Neural progenitor cell (in vitro differentiated cells): ENCODE results near the gene DUS1L. TPM values are rescaled to one million over a fixed set of nuclear protein-coding genes. Genes with fewer than 3 reads are reported as not detected.

Experiments
- DNase-seq: peaks from one replicate; pipeline ENCODE4 v3.0.0-alpha.2; 2016; ENCODE audit warnings: low spot score
- H2AFZ ChIP-seq: fragments of 200-600 bp; sonication (generic); replicated peaks from 2 replicates; pipeline ENCODE4 v1.6.1; 2016; ENCODE audit warnings: antibody characterized with exemption
- H3F3A ChIP-seq: fragments of 200-600 bp; sonication (generic); 2 replicates; pipeline ENCODE4 v1.6.1; 2016; ENCODE audit warnings: antibody characterized with exemption, low read depth
- H3K27ac ChIP-seq: fragments of 200-600 bp; sonication (generic); 2 replicates; pipeline ENCODE4 v1.5.1; 2016; ENCODE audit warnings: mild to moderate bottlenecking
- H3K27me3 ChIP-seq: fragments of 200-600 bp; sonication (generic); 2 replicates; pipeline ENCODE4 v1.6.1; 2016; ENCODE audit warnings: mild to moderate bottlenecking, moderate library complexity
- H3K36me3 ChIP-seq: fragments of 200-600 bp; sonication (generic); 2 replicates; pipeline ENCODE4 v1.5.1; 2016
- H3K4me1 ChIP-seq: fragments of 200-600 bp; sonication (generic); 2 replicates; pipeline ENCODE4 v1.6.1; 2016; ENCODE audit warnings: mixed run types
- H3K4me2 ChIP-seq: fragments of 200-600 bp; sonication (generic); 2 replicates; pipeline ENCODE4 v1.6.1; 2016
- H3K4me3 ChIP-seq: fragments of 200-600 bp; sonication (generic); 2 replicates; pipeline ENCODE4 v1.5.1; 2016
- H3K79me2 ChIP-seq: fragments of 200-600 bp; sonication (generic); 2 replicates; pipeline ENCODE4 v1.6.1; 2016; ENCODE audit warnings: low read depth
- H3K9ac ChIP-seq: fragments of 200-600 bp; sonication (generic); 2 replicates; pipeline ENCODE4 v1.6.1; 2016
- H3K9me3 ChIP-seq: fragments of 200-600 bp; sonication (generic); 2 replicates; pipeline ENCODE4 v1.5.1; 2016; ENCODE audit warnings: low read depth
- H4K20me1 ChIP-seq: fragments of 200-600 bp; sonication (generic); 2 replicates; pipeline ENCODE4 v1.6.1; 2016; ENCODE audit warnings: low read depth
- H3K27ac Mint-ChIP-seq: 3 replicates; pipeline ENCODE4 v1.8.0; 2021; ENCODE audit warnings: mixed read lengths
- H3K27me3 Mint-ChIP-seq: 2 replicates; pipeline ENCODE4 v1.8.0; 2022; ENCODE audit warnings: low read depth, mild to moderate bottlenecking, inconsistent platforms, moderate library complexity, mixed read lengths; ENCODE audit not compliant: insufficient read depth
- H3K36me3 Mint-ChIP-seq: 3 replicates; pipeline ENCODE4 v1.8.0; 2021; ENCODE audit warnings: mixed read lengths
- H3K4me1 Mint-ChIP-seq: 3 replicates; pipeline ENCODE4 v1.8.0; 2021; ENCODE audit warnings: mixed read lengths
- H3K4me3 Mint-ChIP-seq: 3 replicates; pipeline ENCODE4 v1.8.0; 2021; ENCODE audit warnings: mild to moderate bottlenecking, moderate library complexity, mixed read lengths
- H3K9me3 Mint-ChIP-seq: 3 replicates; pipeline ENCODE4 v1.8.0; 2020; ENCODE audit warnings: mixed read lengths
- CTCF ChIP-seq: fragments of 200-600 bp; sonication (generic); IDR thresholded peaks from 2 replicates; pipeline ENCODE4 v1.5.1; 2017; ENCODE audit warnings: antibody characterized with exemption, mild to moderate bottlenecking
- EZH2 ChIP-seq: fragments of 200-600 bp; sonication (generic); IDR thresholded peaks from 2 replicates; pipeline ENCODE4 v1.6.1; 2017; ENCODE audit warnings: antibody characterized with exemption, mild to moderate bottlenecking, moderate library complexity
- EZH2phosphoT487 ChIP-seq: fragments of 200-600 bp; sonication (generic); IDR thresholded peaks from 2 replicates; pipeline ENCODE4 v1.6.1; 2017; ENCODE audit warnings: antibody characterized with exemption
- total RNA-seq: library from RNA; depleted of rRNA; stranded (reverse); fragments of >200 nt; gene quantifications from 2 replicates; pipeline ENCODE4 v1.2.3, GENCODE V29; 2015; ENCODE audit warnings: low replicate concordance

Gene DUS1L
- total RNA-seq, 1 donor from 2014 or later: 54.5 TPM

- Mint-ChIP-seq H3K4me3 (peak overlapping the region; percentile 83), H3K36me3 (peaks cover 2% of the 10 kb centered on the region), H3K4me1 (peaks cover 13% of the 10 kb centered on the region), H3K9me3 (no peaks in the 10 kb centered on the region), H3K27me3 (peaks cover 4% of the 10 kb centered on the region), H3K27ac (no peak overlapping the region)
- peaks cover 31% of the 10 kb centered on the region for H3K4me1 ChIP-seq
- no peaks in the 10 kb centered on the region for H3K9me3 ChIP-seq
- H2AFZ ChIP-seq: no peak overlapping the region
- peak overlapping the region; percentile 99 for H3K9ac ChIP-seq
- peaks cover 61% of the 10 kb centered on the region for H4K20me1 ChIP-seq
- H3K27ac ChIP-seq: peak overlapping the region; percentile 49
- peaks cover 17% of the 10 kb centered on the region for H3F3A ChIP-seq
- peak overlapping the region; percentile 96 for H3K4me2 ChIP-seq
- no peak for DNase-seq
- peak overlapping the region; percentile 100 for H3K4me3 ChIP-seq
- H3K79me2 ChIP-seq: peaks cover 89% of the 10 kb centered on the region
- H3K36me3 ChIP-seq: no peaks in the 10 kb centered on the region
- H3K27me3 ChIP-seq: no peaks in the 10 kb centered on the region
- TF ChIP-seq EZH2 (no peak), EZH2phosphoT487 (no peak), CTCF (no peak)
These were observed 30.4 kb upstream of the DUS1L start for GRCh38 chr17:82095777-82096708.

GRCh38 chr17:82094931-82095776 is 29.6 kb upstream of the DUS1L start:
- TF ChIP-seq EZH2phosphoT487 (no peak), EZH2 (no peak), CTCF (no peak)
- Histone ChIP-seq H3K79me2 (peaks cover 84% of the 10 kb centered on the region), H3K9ac (no peak overlapping the region), H3K4me3 (peak overlapping the region; percentile 100), H3K4me2 (peak overlapping the region; percentile 96), H3K27ac (no peak overlapping the region), H3K36me3 (no peaks in the 10 kb centered on the region), H4K20me1 (peaks cover 70% of the 10 kb centered on the region), H3K27me3 (no peaks in the 10 kb centered on the region), H2AFZ (no peak overlapping the region), H3K4me1 (peaks cover 28% of the 10 kb centered on the region), H3F3A (peaks cover 13% of the 10 kb centered on the region), H3K9me3 (no peaks in the 10 kb centered on the region)
- Mint-ChIP-seq H3K9me3 (no peaks in the 10 kb centered on the region), H3K27ac (no peak overlapping the region), H3K36me3 (peaks cover 2% of the 10 kb centered on the region), H3K27me3 (peaks cover 4% of the 10 kb centered on the region), H3K4me1 (peaks cover 7% of the 10 kb centered on the region), H3K4me3 (peak overlapping the region; percentile 83)
- DNase-seq: no peak

GRCh38 chr17:82092995-82093751 is 27.6 kb upstream of the DUS1L start:
- Histone ChIP-seq H3K4me3 (no peak overlapping the region), H3K79me2 (peaks cover 70% of the 10 kb centered on the region), H3K27ac (no peak overlapping the region), H2AFZ (no peak overlapping the region), H3F3A (peaks cover 2% of the 10 kb centered on the region), H3K4me1 (peaks cover 18% of the 10 kb centered on the region), H3K9ac (no peak overlapping the region), H3K27me3 (no peaks in the 10 kb centered on the region), H3K4me2 (no peak overlapping the region), H3K36me3 (no peaks in the 10 kb centered on the region), H3K9me3 (no peaks in the 10 kb centered on the region), H4K20me1 (peaks cover 88% of the 10 kb centered on the region)
- peaks cover 2% of the 10 kb centered on the region for H3K27me3 Mint-ChIP-seq
- no peak overlapping the region for H3K4me3 Mint-ChIP-seq
- H3K4me1 Mint-ChIP-seq: peaks cover 2% of the 10 kb centered on the region
- no peak for DNase-seq
- no peak overlapping the region for H3K27ac Mint-ChIP-seq
- peaks cover 2% of the 10 kb centered on the region for H3K36me3 Mint-ChIP-seq
- no peaks in the 10 kb centered on the region for H3K9me3 Mint-ChIP-seq
- no peak for TF ChIP-seq CTCF
- no peak for TF ChIP-seq EZH2
- no peak for TF ChIP-seq EZH2phosphoT487
